Fibroblast of the aortic adventitia (primary cell): ENCODE data around the gene POU6F1. TPM values are rescaled to one million over a fixed set of nuclear protein-coding genes. Genes with fewer than 3 reads are reported as not detected.
"Not testable (repeated sequence)": the region's sequence is repeated elsewhere in the genome, so short reads cannot be mapped to it uniquely, and the experiment has no call there.

Experiments
- DNase-seq: peaks from one replicate; pipeline ENCODE4 v3.0.0-alpha.2; 2010; ENCODE audit warnings: low read depth
- H3K4me3 ChIP-seq: 2 replicates; pipeline ENCODE4 v1.5.1; 2011; ENCODE audit warnings: low read depth, mild to moderate bottlenecking, control low read depth, low read length, moderate library complexity
- total RNA-seq: library from RNA; depleted of rRNA; stranded (reverse); fragments of >200 nt; gene quantifications from 2 replicates; pipeline ENCODE4 v1.2.3, GENCODE V29; 2012; ENCODE audit warnings: low replicate concordance
- TF ChIP-seq, protein P1 (sequence below): IDR thresholded peaks from 2 replicates; pipeline ENCODE4 v1.5.1; 2011; ENCODE audit warnings: mild to moderate bottlenecking, low read length, control low read depth, inconsistent platforms; ENCODE audit not compliant: insufficient read depth

Gene POU6F1
- total RNA-seq, 1 donor, result 5.7 TPM

DNA sequence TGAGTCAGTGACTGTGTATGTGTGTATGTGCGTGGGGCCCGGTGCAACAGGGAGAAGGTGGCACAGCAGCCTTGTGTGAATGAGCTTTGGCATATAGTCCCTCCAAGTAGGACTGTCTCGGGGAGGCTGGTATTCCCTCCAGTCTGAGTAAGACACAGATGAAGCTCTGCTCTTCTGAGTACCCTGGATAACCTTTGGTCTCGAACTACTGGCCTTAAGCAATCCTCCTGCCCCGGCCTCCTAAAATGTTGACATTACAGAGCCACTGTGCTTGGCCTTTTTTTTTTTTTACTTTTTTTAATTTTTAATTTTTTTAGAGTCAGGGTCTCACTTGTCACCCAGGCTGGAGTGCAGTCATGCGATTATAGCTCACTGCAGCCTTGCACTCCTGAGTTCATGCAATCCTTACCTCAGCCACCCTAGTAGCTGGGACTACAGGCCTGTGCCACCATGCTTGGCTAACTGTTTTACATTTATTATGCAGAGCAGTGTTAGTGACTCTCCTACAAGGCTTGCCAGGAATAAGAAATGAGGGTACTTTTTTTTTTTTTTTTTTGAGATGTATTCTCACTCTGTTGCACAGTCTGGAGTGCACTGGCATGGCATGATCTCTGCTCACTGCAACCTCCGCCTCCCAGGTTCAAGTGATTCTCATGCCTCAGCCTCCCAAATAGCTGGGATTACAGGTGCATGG, 11.4 kb upstream of the POU6F1 start:
- H3K4me3 ChIP-seq, result no peak overlapping the region
- DNase-seq, result no peak
- TF ChIP-seq, protein P1, sequence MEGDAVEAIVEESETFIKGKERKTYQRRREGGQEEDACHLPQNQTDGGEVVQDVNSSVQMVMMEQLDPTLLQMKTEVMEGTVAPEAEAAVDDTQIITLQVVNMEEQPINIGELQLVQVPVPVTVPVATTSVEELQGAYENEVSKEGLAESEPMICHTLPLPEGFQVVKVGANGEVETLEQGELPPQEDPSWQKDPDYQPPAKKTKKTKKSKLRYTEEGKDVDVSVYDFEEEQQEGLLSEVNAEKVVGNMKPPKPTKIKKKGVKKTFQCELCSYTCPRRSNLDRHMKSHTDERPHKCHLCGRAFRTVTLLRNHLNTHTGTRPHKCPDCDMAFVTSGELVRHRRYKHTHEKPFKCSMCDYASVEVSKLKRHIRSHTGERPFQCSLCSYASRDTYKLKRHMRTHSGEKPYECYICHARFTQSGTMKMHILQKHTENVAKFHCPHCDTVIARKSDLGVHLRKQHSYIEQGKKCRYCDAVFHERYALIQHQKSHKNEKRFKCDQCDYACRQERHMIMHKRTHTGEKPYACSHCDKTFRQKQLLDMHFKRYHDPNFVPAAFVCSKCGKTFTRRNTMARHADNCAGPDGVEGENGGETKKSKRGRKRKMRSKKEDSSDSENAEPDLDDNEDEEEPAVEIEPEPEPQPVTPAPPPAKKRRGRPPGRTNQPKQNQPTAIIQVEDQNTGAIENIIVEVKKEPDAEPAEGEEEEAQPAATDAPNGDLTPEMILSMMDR, result no peak

DNA sequence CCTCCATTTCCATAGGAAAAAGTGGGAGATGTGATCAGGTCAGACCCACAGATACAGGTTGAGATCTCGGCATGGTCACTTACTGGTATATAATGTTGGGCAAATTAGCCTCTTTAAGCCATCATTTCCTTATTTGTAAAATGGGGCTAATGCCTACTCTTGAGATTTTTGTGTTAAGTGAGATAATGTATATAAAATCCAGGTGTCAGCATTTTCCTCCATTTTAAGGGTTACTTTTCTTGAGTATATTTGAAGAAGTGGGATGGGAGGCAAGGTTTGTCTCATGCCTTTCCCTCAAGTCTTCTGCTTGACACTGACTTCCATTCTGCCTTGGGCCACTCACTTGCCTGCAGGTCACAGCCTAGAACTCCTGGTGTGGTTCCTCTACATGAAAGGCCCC, 10.1 kb upstream of the POU6F1 start:
- TF ChIP-seq, protein P1, result no peak
- no peak for DNase-seq
- H3K4me3 ChIP-seq, result no peak overlapping the region

DNA sequence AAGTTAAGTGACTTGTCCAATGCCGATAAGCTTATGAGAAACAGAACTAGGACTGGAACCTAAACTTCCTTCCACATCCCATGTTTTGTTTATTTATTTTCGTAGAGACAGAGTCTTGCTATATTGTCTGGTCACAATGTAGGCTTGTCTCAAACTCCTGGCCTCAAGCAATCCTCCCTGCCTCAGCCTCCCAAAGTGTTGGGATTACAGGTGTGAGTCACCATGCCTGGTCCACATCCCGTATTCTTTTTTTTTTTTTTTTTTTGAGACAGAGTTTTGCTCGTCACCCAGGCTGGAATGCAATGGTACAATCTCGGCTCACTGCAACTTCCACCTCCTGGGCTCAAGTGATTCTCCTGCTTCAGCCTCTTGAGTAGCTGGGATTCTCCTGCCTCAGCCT, 9.2 kb upstream of the POU6F1 start:
- H3K4me3 ChIP-seq, DNase-seq: not testable (repeated sequence)

DNA sequence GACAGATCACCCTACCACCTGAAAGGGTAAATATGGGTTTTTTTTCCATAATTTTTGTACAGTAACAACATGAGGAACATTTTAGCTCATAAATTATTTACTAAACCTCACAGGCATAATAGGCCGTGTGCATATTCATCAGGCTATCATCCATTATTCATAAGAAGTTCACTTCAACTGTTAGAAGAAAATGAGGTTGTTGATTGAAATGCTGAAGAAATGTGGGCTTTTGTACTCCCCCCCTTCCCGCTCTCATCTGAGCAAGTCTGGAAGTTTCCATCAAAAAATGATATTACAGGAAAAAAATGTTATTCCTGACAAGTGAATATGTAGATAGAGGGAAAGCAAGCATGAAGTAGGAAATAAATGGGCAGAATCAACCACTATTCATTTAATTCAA, 7.9 kb upstream of the POU6F1 start:
- TF ChIP-seq, protein P1, result no peak
- DNase-seq, result no peak
- no peak overlapping the region for H3K4me3 ChIP-seq

DNA sequence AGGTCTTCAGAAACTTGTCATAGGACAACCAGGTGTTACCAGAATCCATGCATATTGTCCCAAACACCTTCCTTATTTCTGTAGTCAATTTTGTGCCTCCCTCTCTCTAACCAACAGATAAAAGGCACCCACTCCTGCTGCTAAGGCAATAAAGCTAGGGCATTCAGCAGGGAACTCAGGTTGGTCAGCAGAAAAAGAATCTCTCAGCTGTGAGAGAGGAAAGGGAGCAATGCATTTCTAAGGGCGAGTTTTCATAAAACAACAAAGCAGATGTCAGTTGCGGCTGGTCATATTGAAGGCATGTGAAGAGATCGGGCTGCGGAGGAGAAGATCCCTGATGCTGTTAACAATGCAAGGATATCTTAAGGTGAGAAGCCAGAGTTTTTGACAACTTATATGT, 7.4 kb upstream of the POU6F1 start:
- DNase-seq, result no peak
- no peak overlapping the region for H3K4me3 ChIP-seq
- TF ChIP-seq, protein P1, result no peak

DNA sequence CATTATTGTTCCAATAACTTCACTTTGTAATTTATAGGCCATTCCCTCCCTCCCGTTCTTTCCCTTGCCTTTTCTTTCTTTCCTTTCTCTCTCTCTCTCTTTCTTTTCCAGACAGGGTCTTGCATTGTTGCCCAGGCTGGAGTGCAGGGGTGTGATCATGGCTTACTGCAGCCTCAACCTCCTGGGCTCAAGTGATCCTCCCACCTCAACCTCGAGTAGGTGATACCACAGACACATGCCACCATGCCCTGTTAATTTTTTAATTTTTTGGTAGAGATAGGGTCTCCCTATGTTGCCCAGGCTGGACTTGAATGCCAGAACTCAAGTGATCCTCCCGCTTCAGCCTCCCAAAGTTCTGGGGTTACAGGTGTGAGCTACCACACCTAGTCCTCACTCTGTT, 6.8 kb upstream of the POU6F1 start:
- TF ChIP-seq, protein P1, result no peak
- DNase-seq, result no peak

DNA sequence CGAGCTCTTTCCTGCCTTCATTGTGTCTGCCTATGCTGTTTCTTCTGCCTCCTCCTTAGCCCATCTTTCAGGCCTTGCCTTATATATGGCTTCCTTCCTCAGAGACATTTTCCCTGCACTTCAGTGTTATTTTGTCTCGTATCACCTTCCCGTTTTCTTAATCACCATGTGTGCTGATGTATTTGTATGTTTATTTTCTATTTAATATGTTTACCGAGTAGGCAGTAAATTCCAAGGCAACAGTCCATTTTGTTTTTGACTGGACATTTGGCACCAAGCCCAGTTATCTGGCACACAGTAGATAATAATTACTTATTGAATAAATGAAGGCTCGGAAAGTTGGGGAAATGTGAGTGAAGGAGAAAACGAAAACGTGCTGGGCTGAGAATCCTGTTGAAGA, 4.6 kb upstream of the POU6F1 start:
- TF ChIP-seq, protein P1, result no peak
- H3K4me3 ChIP-seq, result no peak overlapping the region
- DNase-seq, result no peak

More for the DNA sequence above, 6.8 kb upstream of the POU6F1 start:
- H3K4me3 ChIP-seq, result no peak overlapping the region

DNA sequence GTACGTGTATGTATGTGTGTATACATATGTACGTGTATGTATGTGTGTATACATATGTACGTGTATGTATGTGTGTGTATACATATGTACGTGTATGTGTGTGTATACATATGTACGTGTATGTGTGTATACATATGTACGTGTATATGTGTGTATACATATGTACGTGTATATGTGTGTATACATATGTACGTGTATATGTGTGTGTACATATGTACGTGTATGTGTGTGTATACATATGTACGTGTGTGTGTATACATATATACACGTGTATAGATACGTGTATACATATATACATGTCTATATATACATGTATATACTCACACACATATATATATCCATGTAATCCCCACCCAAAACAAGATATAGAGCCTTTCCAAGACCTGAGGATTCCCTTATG, 2.0 kb upstream of the POU6F1 start:
- DNase-seq, H3K4me3 ChIP-seq: not testable (repeated sequence)
